SK-N-SH (cell line): ENCODE measurements around the gene STXBP6. TPM values are rescaled to one million over a fixed set of nuclear protein-coding genes. Genes with fewer than 3 reads are reported as not detected.

Experiments used
- CTCF ChIA-PET: fragments of 300-600, 350-600 bp; formaldehyde crosslinking; extraction: SDS; loops from one replicate; lab custom pipeline; 2021; lab: Yijun Ruan, JAX
- POLR2A ChIA-PET: fragments of 350-600 bp; sonication (Branson Sonifier 250); formaldehyde crosslinking; extraction: SDS; loops from one replicate; lab custom pipeline; 2020; ENCODE audit warnings: antibody characterized with exemption, inconsistent platforms; lab: Yijun Ruan, JAX
- DNase-seq: peaks from one replicate; pipeline ENCODE4 v3.0.0; 2012
- H2AFZ ChIP-seq: fragments of 200-600 bp; sonication (generic); 2 replicates; pipeline ENCODE4 v1.8.1; 2016; ENCODE audit warnings: antibody characterized with exemption, mild to moderate bottlenecking, low read depth
- H3F3A ChIP-seq: fragments of 200-600 bp; sonication (generic); replicated peaks from 2 replicates; pipeline ENCODE3; 2016; ENCODE audit warnings: antibody characterized with exemption, mild to moderate bottlenecking; ENCODE audit not compliant: insufficient read depth
- H3K27ac ChIP-seq, 2 experiments: fragments of 200-500 bp in 1 of 2; fragments of 200-600 bp in 1 of 2; sonication (Bioruptor generic) in 1 of 2; sonication (generic), shearing (Covaris generic) in 1 of 2; 2 replicates each; pipeline versions ENCODE4 v1.5.1 to v1.6.1; 2014 to 2016; ENCODE audit warnings: low read depth in 2 of 2, inconsistent platforms in 1 of 2, low read length in 1 of 2, mild to moderate bottlenecking in 1 of 2, mixed read lengths in 1 of 2
- H3K27me3 ChIP-seq: fragments of 200-600 bp; sonication (generic), shearing (Covaris generic); 2 replicates; pipeline ENCODE4 v1.6.1; 2016; ENCODE audit warnings: mixed run types; ENCODE audit not compliant: insufficient read depth
- H3K36me3 ChIP-seq, 2 experiments: fragments of 200-500 bp in 1 of 2; fragments of 200-600 bp in 1 of 2; sonication (Bioruptor generic) in 1 of 2; sonication (generic) in 1 of 2; replicated peaks in 1 of 2; 2 replicates each; pipeline versions ENCODE3 to v1.5.1; 2014 to 2016; ENCODE audit warnings: low read length in 1 of 2, mild to moderate bottlenecking in 1 of 2; ENCODE audit not compliant: insufficient read depth in 2 of 2, control insufficient read depth in 1 of 2
- H3K4me1 ChIP-seq, 2 experiments: fragments of 200-500 bp in 1 of 2; fragments of 200-600 bp in 1 of 2; sonication (Bioruptor generic) in 1 of 2; sonication (generic), shearing (Covaris generic) in 1 of 2; 2 replicates each; pipeline versions ENCODE4 v1.5.1 to v1.6.1; 2014 to 2016; ENCODE audit warnings: low read depth in 1 of 2, low read length in 1 of 2, mixed run types in 1 of 2; ENCODE audit not compliant: insufficient read depth in 2 of 2, control insufficient read depth in 1 of 2
- H3K4me2 ChIP-seq: fragments of 200-600 bp; sonication (generic), shearing (Covaris generic); 2 replicates; pipeline ENCODE4 v1.6.1; 2017; ENCODE audit warnings: mixed run types
- H3K4me3 ChIP-seq, 2 experiments: fragments of 200-500 bp in 1 of 2; fragments of 200-600 bp in 1 of 2; sonication (Bioruptor generic) in 1 of 2; sonication (generic), shearing (Covaris generic) in 1 of 2; 2 replicates each; pipeline versions ENCODE4 v1.5.1 to v1.8.1; 2014 to 2016; ENCODE audit warnings: low read depth in 2 of 2, inconsistent platforms in 1 of 2, low read length in 1 of 2, mild to moderate bottlenecking in 1 of 2, mixed read lengths in 1 of 2, moderate library complexity in 1 of 2
- H3K79me2 ChIP-seq: fragments of 200-600 bp; sonication (generic); 2 replicates; pipeline ENCODE4 v1.8.1; 2017; ENCODE audit warnings: mild to moderate bottlenecking; ENCODE audit not compliant: insufficient read depth
- H3K9ac ChIP-seq: fragments of 200-600 bp; sonication (generic); 2 replicates; pipeline ENCODE4 v1.6.1; 2017; ENCODE audit warnings: mixed run types
- H3K9me2 ChIP-seq: fragments of 200-600 bp; sonication (generic); 2 replicates; pipeline ENCODE4 v1.6.1; 2017; ENCODE audit warnings: mixed run types
- H3K9me3 ChIP-seq: fragments of 200-600 bp; sonication (generic); 2 replicates; pipeline ENCODE4 v1.6.1; 2017; ENCODE audit warnings: mixed run types, mild to moderate bottlenecking, moderate library complexity
- H4K20me1 ChIP-seq: fragments of 200-600 bp; sonication (generic); 2 replicates; pipeline ENCODE4 v1.6.1; 2017; ENCODE audit warnings: mild to moderate bottlenecking, mixed run types; ENCODE audit not compliant: insufficient read depth
- CHD2 ChIP-seq: fragments of 150-350 bp; IDR thresholded peaks from 2 replicates; pipeline ENCODE4 v1.6.1; 2018; ENCODE audit warnings: low read length; ENCODE audit not compliant: partially characterized antibody
- CTCF ChIP-seq: fragments of 200-600 bp; sonication (generic); IDR thresholded peaks from 2 replicates; pipeline ENCODE4 v1.6.1; 2017; ENCODE audit warnings: antibody characterized with exemption, mild to moderate bottlenecking, moderate library complexity
- ELF1 ChIP-seq: IDR thresholded peaks from 2 replicates; pipeline ENCODE4 v1.4.0; 2012
- FOSL2 ChIP-seq: IDR thresholded peaks from 2 replicates; pipeline ENCODE4 v1.4.0; 2012; ENCODE audit warnings: low read depth, mild to moderate bottlenecking, moderate library complexity, borderline replicate concordance
- FOXM1 ChIP-seq: IDR thresholded peaks from 2 replicates; pipeline ENCODE4 v1.4.0; 2012; ENCODE audit warnings: low read depth, mild to moderate bottlenecking
- GABPA ChIP-seq: IDR thresholded peaks from 2 replicates; pipeline ENCODE4 v1.4.0; 2012; ENCODE audit warnings: low read depth, mild to moderate bottlenecking
- JUND ChIP-seq: IDR thresholded peaks from 2 replicates; pipeline ENCODE4 v1.4.0; 2012
- MAX ChIP-seq: IDR thresholded peaks from 2 replicates; pipeline ENCODE4 v1.4.0; 2012; ENCODE audit warnings: low read depth
- NRF1 ChIP-seq: IDR thresholded peaks from 2 replicates; pipeline ENCODE4 v1.6.1; 2012; ENCODE audit warnings: low read depth, mild to moderate bottlenecking, low read length
- PBX3 ChIP-seq: IDR thresholded peaks from 2 replicates; pipeline ENCODE4; 2012
- RAD21 ChIP-seq: IDR thresholded peaks from 2 replicates; pipeline ENCODE4 v1.6.1; 2012; ENCODE audit warnings: mild to moderate bottlenecking, low read length
- SIN3A ChIP-seq: IDR thresholded peaks from 2 replicates; pipeline ENCODE4 v1.6.1; 2012; ENCODE audit warnings: low read depth, mild to moderate bottlenecking, low read length, moderate library complexity, borderline replicate concordance
- SMC3 ChIP-seq: IDR thresholded peaks from 2 replicates; pipeline ENCODE4 v1.6.1; 2012; ENCODE audit warnings: low read depth, low read length, improper control_type of control experiment
- TAF1 ChIP-seq: IDR thresholded peaks from 2 replicates; pipeline ENCODE4 v1.6.1; 2012; ENCODE audit warnings: low read depth, mild to moderate bottlenecking, low read length, moderate library complexity, borderline replicate concordance
- YY1 ChIP-seq: IDR thresholded peaks from 2 replicates; pipeline ENCODE4 v1.4.0; 2012; ENCODE audit warnings: low read depth, mild to moderate bottlenecking
- ZBTB33 ChIP-seq: IDR thresholded peaks from 2 replicates; pipeline ENCODE4 v1.4.0; 2012; ENCODE audit warnings: low read depth, borderline replicate concordance
- WGBS: methylation state at CpG from one replicate; pipeline ENCODE4 v1.1.6; 2017; ENCODE audit warnings: low lambda C conversion rate; 5-methylcytosine and 5-hydroxymethylcytosine counted together
- polyA plus RNA-seq, 3 experiments: library from polyadenylated mRNA; depleted of rRNA; stranded (reverse); fragments of >200 nt; gene quantifications; 2 replicates each; pipeline ENCODE4 v1.2.3, GENCODE V29; 2012

STXBP6 gene
- polyA plus RNA-seq, 1 of the 3 experiments (the other 2 are of a cell fraction) = 0.16 TPM

GRCh38 chr14:24850072-24850471 lies 199.9 kb downstream of the STXBP6 start:
- Histone ChIP-seq H3K9me2 (no peaks in the 10 kb centered on the region), H3K79me2 (no peaks in the 10 kb centered on the region), H3K27ac (no peak overlapping the region), H4K20me1 (no peaks in the 10 kb centered on the region), H3K9ac (no peak overlapping the region), H3K9me3 (no peaks in the 10 kb centered on the region), H3K36me3 (no peaks in the 10 kb centered on the region), H2AFZ (no peak overlapping the region), H3K4me3 (no peak overlapping the region), H3K4me1 (no peaks in the 10 kb centered on the region), H3K4me2 (no peak overlapping the region), H3K27me3 (no peaks in the 10 kb centered on the region), H3F3A (no peaks in the 10 kb centered on the region)
- TF ChIP-seq ELF1 (no peak), TAF1 (no peak), FOXM1 (no peak), CHD2 (no peak), YY1 (no peak), RAD21 (no peak), SMC3 (no peak), NRF1 (no peak), MAX (no peak), FOSL2 (no peak), JUND (no peak)
- CTCF ChIA-PET = interaction anchor here (0.6 kb wide), 1 partner anchor 10 kb away, joined by 3 read pairs; no protein-coding TSS in a partner anchor
- POLR2A ChIA-PET = no interaction called here
- no peak for DNase-seq
- WGBS = 10% methylated on average over 2 of the region's 2 CpGs

- POLR2A ChIA-PET = no interaction called here
Measured at GRCh38 chr14:24849471-24849870, 200.5 kb downstream of the STXBP6 start.

More at GRCh38 chr14:24849471-24849870, 200.5 kb downstream of the STXBP6 start:
- Histone ChIP-seq H4K20me1 (no peaks in the 10 kb centered on the region), H3K9me3 (no peaks in the 10 kb centered on the region), H3K4me3 (no peak overlapping the region), H3K4me2 (no peak overlapping the region), H3K79me2 (no peaks in the 10 kb centered on the region), H3K36me3 (no peaks in the 10 kb centered on the region), H2AFZ (no peak overlapping the region), H3K4me1 (no peaks in the 10 kb centered on the region), H3K9ac (no peak overlapping the region), H3K9me2 (no peaks in the 10 kb centered on the region), H3F3A (no peaks in the 10 kb centered on the region), H3K27ac (no peak overlapping the region), H3K27me3 (no peaks in the 10 kb centered on the region)
- DNase-seq = no peak
- WGBS = 16% methylated on average over 2 of the region's 2 CpGs
- TF ChIP-seq SIN3A = no peak
- TF ChIP-seq ZBTB33 = no peak
- no peak for TF ChIP-seq MAX
- no peak for TF ChIP-seq YY1
- no peak for TF ChIP-seq GABPA
- TF ChIP-seq PBX3 = no peak
- TF ChIP-seq FOSL2 = no peak
- TF ChIP-seq CTCF = no peak
- CTCF ChIA-PET = no interaction called here
